ENCODE measurements around the gene ITIH2.

The ITIH2 gene

GRCh38 chr10:7701158-7701742, 1.9 kb upstream of the ITIH2 start:
- H3K4me1 ChIP-seq = peaks cover 0 to 27% (median 15%) of the 10 kb centered on the region in 4 donors
- H3K9me3 ChIP-seq = no peaks in the 10 kb centered on the region
- no peak overlapping the region for H3K27ac ChIP-seq
- H3K4me3 ChIP-seq = no peak overlapping the region
- no peaks in the 10 kb centered on the region for H3K36me3 ChIP-seq
- TF ChIP-seq CTCF (IDR thresholded peaks at IDR 0.05) = no peak
- no peak for DNase-seq
- H3K27me3 ChIP-seq = no peaks in the 10 kb centered on the region
- intact Hi-C loops (cut with DNase I; ENCODE audit: low total_unique reads) = no loop called here

- no peak for DNase-seq
- Histone ChIP-seq H3K27ac (no peak overlapping the region), H3K27me3 (no peaks in the 10 kb centered on the region), H3K9me3 (no peaks in the 10 kb centered on the region), H3K36me3 (no peaks in the 10 kb centered on the region), H3K4me1 (peaks cover 0 to 16% (median 8%) of the 10 kb centered on the region in 4 donors), H3K4me3 (no peak overlapping the region)
- TF ChIP-seq CTCF (IDR thresholded peaks at IDR 0.05) = no peak
- intact Hi-C loops (cut with DNase I; ENCODE audit: low total_unique reads) = no loop called here
Measured at GRCh38 chr10:7702288-7702812, 766 bp upstream of the ITIH2 start.

GRCh38 chr10:7704071-7705016, 1.2 kb downstream of the ITIH2 start:
- Histone ChIP-seq H3K27ac (no peak overlapping the region), H3K36me3 (no peaks in the 10 kb centered on the region), H3K9me3 (no peaks in the 10 kb centered on the region), H3K4me1 (peaks cover 0 to 9% (median 1%) of the 10 kb centered on the region in 4 donors), H3K27me3 (no peaks in the 10 kb centered on the region), H3K4me3 (no peak overlapping the region)
- no peak for TF ChIP-seq CTCF (IDR thresholded peaks at IDR 0.05)
- intact Hi-C loops (cut with DNase I; ENCODE audit: low total_unique reads) = no loop called here
- DNase-seq = no peak

GRCh38 chr10:7705341-7705740, 2.2 kb downstream of the ITIH2 start:
- TF ChIP-seq CTCF (IDR thresholded peaks at IDR 0.05) = no peak

GRCh38 chr10:7706534-7707073, 3.5 kb downstream of the ITIH2 start:
- H3K27ac ChIP-seq = no peak overlapping the region
- TF ChIP-seq CTCF (IDR thresholded peaks at IDR 0.05) = no peak
- DNase-seq = no peak

More at GRCh38 chr10:7705341-7705740, 2.2 kb downstream of the ITIH2 start:
- no peak overlapping the region for H3K27ac ChIP-seq
- DNase-seq = no peak
- no peaks in the 10 kb centered on the region for H3K27me3 ChIP-seq
- no peak overlapping the region for H3K4me3 ChIP-seq
- H3K36me3 ChIP-seq = no peaks in the 10 kb centered on the region
- H3K9me3 ChIP-seq = no peaks in the 10 kb centered on the region
- H3K4me1 ChIP-seq = peaks cover 0 to 9% (median 1%) of the 10 kb centered on the region in 4 donors
- intact Hi-C loops (cut with DNase I; ENCODE audit: low total_unique reads) = no loop called here

More at GRCh38 chr10:7706534-7707073, 3.5 kb downstream of the ITIH2 start:
- H3K36me3 ChIP-seq = no peaks in the 10 kb centered on the region
- no peak overlapping the region for H3K4me3 ChIP-seq
- no peaks in the 10 kb centered on the region for H3K27me3 ChIP-seq
- peaks cover 0 to 9% (median 1%) of the 10 kb centered on the region in 4 donors for H3K4me1 ChIP-seq
- H3K9me3 ChIP-seq = no peaks in the 10 kb centered on the region
- intact Hi-C loops (cut with DNase I; ENCODE audit: low total_unique reads) = no loop called here

All from tibial artery (tissue), 4 donors.